ENCODE measurements around the gene GON7.

GON7 gene

GRCh38 chr14:93156693-93157369 lies 50.0 kb downstream of the GON7 start:
- no peak for DNase-seq

- DNase-seq = no peak
Measured at GRCh38 chr14:93155667-93156066, 51.2 kb downstream of the GON7 start.

- DNase-seq = no peak
Measured at GRCh38 chr14:93153121-93153520, 53.7 kb downstream of the GON7 start.
